Activated CD4-positive, alpha-beta T cell treated with anti-CD3 and anti-CD28 coated beads, Interleukin-2, amount 50 U/mL, for 1 hour (primary cell): Measurements from ENCODE around the gene CXorf58.

Source experiments
- DNase-seq: peaks from one replicate; pipeline ENCODE4 v3.0.0-alpha.2; 2020

Gene CXorf58

DNA sequence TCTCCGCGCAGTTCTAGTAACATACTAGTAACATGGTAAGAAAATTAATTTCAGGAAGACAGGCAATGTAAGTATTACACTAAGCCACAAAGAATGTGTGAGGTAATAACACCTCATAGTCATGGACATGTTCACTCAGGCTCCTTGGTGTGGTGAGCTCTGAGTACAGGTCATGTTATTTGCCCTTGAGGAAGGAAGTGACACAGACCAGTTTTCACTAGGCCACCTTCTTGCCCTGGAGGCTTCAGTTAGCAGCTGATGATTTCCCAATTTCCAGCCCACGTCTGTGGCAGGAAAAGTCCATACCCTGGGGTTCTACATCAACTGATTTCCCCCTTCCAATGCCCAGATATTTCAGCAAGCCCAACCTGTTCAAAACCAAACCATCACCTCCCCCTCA lies 6.7 kb upstream of the CXorf58 start:
- no peak for DNase-seq

- DNase-seq: peak; percentile 27
Observed at GRCh38 chrX:23901805-23902204, 6.0 kb upstream of the CXorf58 start.

- no peak for DNase-seq
Observed at GRCh38 chrX:23902419-23902818, 5.4 kb upstream of the CXorf58 start.

GRCh38 chrX:23904096-23904495 lies 3.7 kb upstream of the CXorf58 start:
- DNase-seq: no peak

DNA sequence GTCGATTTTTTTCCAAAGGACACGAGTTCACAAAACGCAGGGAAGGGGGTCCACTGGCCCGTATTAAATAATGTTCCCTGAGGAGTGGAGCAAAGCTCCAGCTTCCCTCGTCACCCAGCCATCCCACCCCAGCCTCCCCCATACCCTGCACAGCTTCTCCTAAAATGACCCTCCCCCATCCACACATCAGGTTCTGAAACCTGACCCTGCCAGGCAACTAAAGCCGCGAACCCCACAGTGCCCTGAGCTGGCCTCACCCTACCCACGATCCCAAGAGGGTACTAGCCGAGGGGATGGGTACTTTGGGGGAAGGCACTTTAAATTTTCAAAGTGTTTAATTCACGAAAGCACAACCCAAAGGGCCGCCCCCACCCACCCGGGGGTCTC lies 702 bp upstream of the CXorf58 start:
- DNase-seq: no peak

DNA sequence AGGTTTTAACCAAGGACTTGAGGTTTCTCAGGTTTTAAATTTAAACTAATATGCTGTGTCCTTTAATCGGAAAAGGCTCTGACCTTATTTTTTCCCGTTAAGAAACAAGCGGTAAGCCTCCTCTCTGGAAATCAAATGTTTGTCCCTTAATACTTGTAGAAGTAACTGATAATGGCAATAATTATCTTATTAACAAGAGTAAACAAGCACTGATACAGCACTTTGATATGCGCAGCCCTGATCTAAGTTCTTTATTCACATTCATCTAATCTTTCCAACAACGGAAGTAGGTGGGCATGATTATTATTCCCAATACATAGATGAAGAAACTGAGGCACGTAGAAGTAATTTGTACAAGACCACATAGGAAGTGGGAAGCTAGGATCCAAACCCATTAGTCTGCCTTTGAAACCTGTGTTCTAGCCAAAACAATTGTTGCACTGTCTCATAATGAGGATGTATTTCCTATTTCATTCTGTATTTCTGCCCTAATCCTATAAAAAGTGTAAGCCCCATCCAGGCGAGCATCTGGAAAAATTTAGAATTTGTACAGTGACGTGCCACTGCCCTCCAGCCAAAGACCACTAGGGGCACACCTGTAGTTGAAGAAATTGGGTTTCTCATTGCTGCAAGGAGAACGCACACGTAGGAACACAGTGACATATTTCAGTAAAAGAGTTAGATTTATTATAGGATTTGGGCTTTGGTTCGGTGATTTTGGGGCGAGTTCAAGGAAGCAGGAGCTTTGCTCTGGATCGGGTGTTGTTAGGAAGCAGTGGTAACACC lies 606 bp downstream of the CXorf58 start:
- DNase-seq: no peak

- DNase-seq: no peak
Observed at GRCh38 chrX:23911126-23911835, 3.5 kb downstream of the CXorf58 start.

DNA sequence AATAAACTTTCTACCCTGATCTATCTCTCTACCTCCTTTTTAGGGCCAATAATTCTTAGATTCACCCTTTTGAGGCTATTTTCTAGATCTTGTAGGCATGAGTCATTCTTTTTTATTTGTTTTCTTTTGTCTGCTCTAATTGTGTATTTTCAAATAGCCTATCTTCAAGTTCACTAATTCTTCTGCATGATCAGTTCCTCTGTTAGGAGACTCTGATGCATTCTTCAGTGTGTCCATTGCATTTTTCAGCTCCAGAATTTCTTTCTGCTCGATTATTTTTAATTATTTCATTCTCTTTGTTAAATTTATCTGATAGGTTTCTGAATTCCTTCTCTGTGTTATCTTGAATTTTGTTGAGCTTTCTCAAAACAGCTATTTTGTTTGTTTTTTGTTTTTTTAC lies 11.3 kb downstream of the CXorf58 start:
- no peak for DNase-seq

- DNase-seq: no peak
Observed at GRCh38 chrX:23919706-23920320, 12.0 kb downstream of the CXorf58 start.

DNA sequence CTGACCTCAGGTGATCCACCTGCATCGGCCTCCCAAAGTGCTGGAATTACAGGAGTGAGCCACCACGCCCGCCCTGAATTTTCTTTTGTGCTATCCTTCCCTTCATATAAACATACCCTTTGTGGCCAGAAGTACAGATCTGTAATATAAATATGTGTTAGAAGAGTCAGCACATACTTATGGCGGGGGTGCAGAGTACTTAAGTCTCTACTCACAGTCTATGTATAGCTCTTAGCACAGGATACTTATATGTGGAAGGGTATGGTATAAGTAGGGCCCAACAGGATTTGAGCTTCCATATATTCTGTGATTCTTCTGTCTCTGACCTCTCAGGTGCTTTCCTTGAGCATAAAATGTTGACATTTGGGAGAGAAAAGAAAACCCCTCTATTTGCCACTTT lies 18.2 kb downstream of the CXorf58 start:
- DNase-seq: no peak

- DNase-seq: no peak
Observed at GRCh38 chrX:23930894-23931604, 23.2 kb downstream of the CXorf58 start.

GRCh38 chrX:23932046-23932445 lies 24.2 kb downstream of the CXorf58 start:
- DNase-seq: no peak

GRCh38 chrX:23935106-23935505 lies 27.3 kb downstream of the CXorf58 start:
- DNase-seq: no peak

DNA sequence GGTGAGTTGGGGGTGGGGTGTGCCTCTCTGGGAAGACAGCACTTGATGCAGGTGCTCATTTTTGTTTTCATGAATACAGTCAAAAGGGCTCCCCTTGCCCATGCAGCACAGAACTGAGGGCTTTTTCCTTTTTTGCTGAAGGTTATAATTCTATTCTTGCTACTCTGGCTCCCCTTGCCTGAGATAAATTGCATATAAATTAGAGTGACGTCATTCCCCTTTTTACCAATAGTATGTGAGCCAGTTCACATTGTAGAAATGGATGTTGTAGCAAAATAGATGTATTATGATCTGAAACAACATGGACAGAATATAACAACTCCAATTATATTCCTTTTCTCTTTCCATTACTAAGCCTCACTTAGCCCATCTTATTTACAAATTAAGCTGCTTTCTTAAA lies 28.4 kb downstream of the CXorf58 start:
- no peak for DNase-seq

GRCh38 chrX:23937100-23937499 lies 29.3 kb downstream of the CXorf58 start:
- DNase-seq: no peak

GRCh38 chrX:23938690-23939089 lies 30.9 kb downstream of the CXorf58 start:
- DNase-seq: no peak

GRCh38 chrX:23939203-23939602 lies 31.4 kb downstream of the CXorf58 start:
- no peak for DNase-seq

DNA sequence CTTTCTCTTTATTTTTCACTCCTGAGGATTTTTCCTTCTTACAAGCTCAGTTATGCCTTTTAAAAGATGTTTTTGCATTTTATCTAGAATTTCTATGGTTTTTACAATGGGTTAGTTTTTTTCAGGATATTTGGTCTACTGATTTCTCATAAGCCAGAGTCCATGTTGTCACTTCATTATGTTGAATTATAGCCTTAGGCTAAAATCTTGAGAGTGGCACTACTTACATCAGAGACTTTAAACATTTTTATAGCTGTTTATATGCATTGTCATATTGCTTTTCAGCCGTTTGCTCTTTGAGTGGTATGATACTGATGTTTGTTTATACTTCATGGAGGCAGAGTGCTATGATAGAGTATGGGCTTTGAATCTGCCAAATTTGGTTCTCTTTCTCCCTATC lies 36.4 kb downstream of the CXorf58 start:
- DNase-seq: no peak

DNA sequence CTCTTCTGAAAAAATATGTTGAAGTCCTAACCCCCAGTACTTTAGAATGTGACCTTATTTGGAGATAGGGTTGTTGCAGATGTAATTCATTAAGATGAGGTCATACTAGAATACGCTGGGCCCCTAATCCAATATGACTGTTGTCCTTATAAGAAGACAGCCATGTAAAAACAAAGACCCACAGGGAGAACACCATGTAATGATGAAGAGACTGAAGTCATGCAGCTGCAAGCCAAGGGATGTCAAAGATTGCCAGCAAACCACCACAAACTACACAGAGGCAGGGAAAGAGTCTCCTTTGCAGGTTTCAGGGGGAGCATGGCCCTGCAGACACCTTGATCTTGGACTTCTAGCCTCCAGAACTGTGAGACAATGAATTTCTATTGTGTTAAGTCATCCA lies 37.4 kb downstream of the CXorf58 start:
- no peak for DNase-seq

DNA sequence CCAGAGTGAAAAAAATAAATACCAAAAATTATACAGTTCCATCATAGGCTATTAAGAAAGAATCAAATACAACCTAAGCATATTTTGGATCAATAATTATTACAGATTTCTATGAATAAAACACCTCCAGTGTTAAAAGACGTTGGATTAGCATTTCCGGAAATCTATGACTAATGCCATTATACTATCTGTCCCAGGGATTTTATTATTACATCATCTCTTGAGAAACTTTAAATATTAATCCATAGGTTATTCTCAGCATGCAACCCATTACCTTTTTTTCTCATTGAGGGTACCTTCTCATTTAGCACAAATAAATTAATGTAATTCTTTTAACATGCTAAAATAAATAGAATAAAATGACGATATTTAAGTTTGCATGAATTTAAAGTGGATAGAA lies 44.6 kb downstream of the CXorf58 start:
- DNase-seq: no peak

- DNase-seq: peak; percentile 0
Observed at GRCh38 chrX:23952984-23953907, 45.4 kb downstream of the CXorf58 start.

DNA sequence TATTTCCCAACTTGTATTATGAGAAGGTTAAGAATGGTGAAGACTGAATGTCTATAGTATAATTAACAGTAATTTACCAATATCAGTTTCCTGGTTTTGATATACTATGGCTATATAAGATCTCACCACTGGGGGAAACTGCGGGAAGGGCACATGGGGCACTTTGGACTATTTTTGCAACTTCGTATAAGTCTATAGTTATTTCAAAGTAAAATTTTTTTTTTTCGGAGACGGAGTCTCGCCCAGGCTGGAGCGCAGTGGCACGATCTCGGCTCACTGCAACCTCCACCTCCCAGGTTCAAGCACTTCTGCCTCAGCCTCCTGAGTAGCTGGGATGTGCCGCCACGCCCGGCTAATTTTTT lies 46.1 kb downstream of the CXorf58 start:
- no peak for DNase-seq
